ENCODE measurements around the gene CLUH. TPM values are rescaled to one million over a fixed set of nuclear protein-coding genes. Genes with fewer than 3 reads are reported as not detected.
"Not testable (repeated sequence)": the region's sequence is repeated elsewhere in the genome, so short reads cannot be mapped to it uniquely, and the experiment has no call there.

CLUH gene
- total RNA-seq, 2 donors from 2014 or later = 36.3 to 65.4 TPM

- Histone ChIP-seq H3K27me3 (replicated peaks; ENCODE audit: insufficient read depth) (no peaks in the 10 kb centered on the region), H3K36me3 (no peaks in the 10 kb centered on the region), H3K4me1 (ENCODE audit: control insufficient read depth in 1 of 2, low read depth in 2 of 2) (peaks cover 10 to 19% of the 10 kb centered on the region in 2 donors), H3K27ac (peak overlapping the region in 1 of 2 donors; percentile 16), H3K4me3 (no peak overlapping the region), H3K9me3 (no peaks in the 10 kb centered on the region)
- DNase-seq (ENCODE audit: low spot score) (no peak), ATAC-seq (ENCODE audit: insufficient number of reproducible peaks, low FRiP score, low read depth) (no peak)
- TF ChIP-seq CTCF (IDR thresholded peaks at IDR 0.05) = no peak
Measured at GRCh38 chr17:2656283-2656682, 55.3 kb downstream of the CLUH start.

- Histone ChIP-seq H3K36me3 (no peaks in the 10 kb centered on the region), H3K27me3 (replicated peaks; ENCODE audit: insufficient read depth) (no peaks in the 10 kb centered on the region), H3K4me1 (ENCODE audit: control insufficient read depth in 1 of 2, low read depth in 2 of 2) (peaks cover 15 to 27% of the 10 kb centered on the region in 2 donors), H3K27ac (peak overlapping the region in 1 of 2 donors; percentile 16), H3K4me3 (no peak overlapping the region), H3K9me3 (no peaks in the 10 kb centered on the region)
- no peak for DNase-seq (ENCODE audit: low spot score)
- no peak for ATAC-seq (ENCODE audit: insufficient number of reproducible peaks, low FRiP score, low read depth)
- no peak for TF ChIP-seq CTCF (IDR thresholded peaks at IDR 0.05)
Measured at GRCh38 chr17:2655546-2655945, 56.0 kb downstream of the CLUH start.

- Histone ChIP-seq H3K27ac (peak overlapping the region in 1 of 2 donors; percentile 34), H3K4me1 (ENCODE audit: control insufficient read depth in 1 of 2, low read depth in 2 of 2) (peaks cover 8 to 27% of the 10 kb centered on the region in 2 donors)
- not testable (repeated sequence) for ATAC-seq (ENCODE audit: insufficient number of reproducible peaks, low FRiP score, low read depth); H3K36me3 ChIP-seq; H3K27me3 ChIP-seq (replicated peaks; ENCODE audit: insufficient read depth); H3K9me3 ChIP-seq; DNase-seq (ENCODE audit: low spot score); H3K4me3 ChIP-seq
Measured at GRCh38 chr17:2652911-2653310, 58.7 kb downstream of the CLUH start.

- Histone ChIP-seq H3K27me3 (replicated peaks; ENCODE audit: insufficient read depth) (no peaks in the 10 kb centered on the region), H3K36me3 (no peaks in the 10 kb centered on the region), H3K4me1 (ENCODE audit: control insufficient read depth in 1 of 2, low read depth in 2 of 2) (peaks cover 15 to 23% of the 10 kb centered on the region in 2 donors), H3K27ac (no peak overlapping the region), H3K9me3 (no peaks in the 10 kb centered on the region), H3K4me3 (no peak overlapping the region)
- ATAC-seq (ENCODE audit: insufficient number of reproducible peaks, low FRiP score, low read depth) (no peak), DNase-seq (ENCODE audit: low spot score) (no peak)
- no peak for TF ChIP-seq CTCF (IDR thresholded peaks at IDR 0.05)
Measured at GRCh38 chr17:2649191-2649590, 62.4 kb downstream of the CLUH start.

- Histone ChIP-seq H3K27ac (no peak overlapping the region), H3K9me3 (no peaks in the 10 kb centered on the region), H3K36me3 (no peaks in the 10 kb centered on the region), H3K27me3 (replicated peaks; ENCODE audit: insufficient read depth) (no peaks in the 10 kb centered on the region), H3K4me3 (no peak overlapping the region), H3K4me1 (ENCODE audit: control insufficient read depth in 1 of 2, low read depth in 2 of 2) (peaks cover 21 to 27% of the 10 kb centered on the region in 2 donors)
- DNase-seq (ENCODE audit: low spot score) = no peak
- no peak for ATAC-seq (ENCODE audit: insufficient number of reproducible peaks, low FRiP score, low read depth)
- no peak for TF ChIP-seq CTCF (IDR thresholded peaks at IDR 0.05)
Measured at GRCh38 chr17:2647957-2648356, 63.6 kb downstream of the CLUH start.

GRCh38 chr17:2644971-2645370 is 66.6 kb downstream of the CLUH start:
- DNase-seq (ENCODE audit: low spot score) (no peak), ATAC-seq (ENCODE audit: insufficient number of reproducible peaks, low FRiP score, low read depth) (no peak)
- TF ChIP-seq CTCF (IDR thresholded peaks at IDR 0.05) = no peak
- Histone ChIP-seq H3K27ac (no peak overlapping the region), H3K27me3 (replicated peaks; ENCODE audit: insufficient read depth) (no peaks in the 10 kb centered on the region), H3K4me3 (no peak overlapping the region), H3K9me3 (no peaks in the 10 kb centered on the region), H3K4me1 (ENCODE audit: control insufficient read depth in 1 of 2, low read depth in 2 of 2) (peaks cover 14 to 15% of the 10 kb centered on the region in 2 donors), H3K36me3 (no peaks in the 10 kb centered on the region)

Data from thoracic aorta (tissue), 2 donors.